ENCODE data around the gene SLC6A3. TPM values are rescaled to one million over a fixed set of nuclear protein-coding genes. Genes with fewer than 3 reads are reported as not detected.

The SLC6A3 gene
- total RNA-seq, 2 experiments from 2014 or later = not detected

- ChIA-PET POLR2A (no interaction called here), CTCF (no interaction called here)
- H3K4me3 Mint-ChIP-seq = no peak overlapping the region
- H3K9me3 Mint-ChIP-seq = no peaks in the 10 kb centered on the region
- intact Hi-C loops (cut with micrococcal nuclease) = no loop called here
- no peak overlapping the region for H3K27ac Mint-ChIP-seq
- DNase-seq = no peak
- no peaks in the 10 kb centered on the region for H3K4me1 Mint-ChIP-seq (ENCODE audit: low read depth)
- H3K36me3 Mint-ChIP-seq = no peaks in the 10 kb centered on the region
- peaks cover 16% of the 10 kb centered on the region for H3K27me3 Mint-ChIP-seq
Observed at GRCh38 chr5:1410156-1411014, 34.9 kb downstream of the SLC6A3 start.

GRCh38 chr5:1409381-1410110 lies 35.7 kb downstream of the SLC6A3 start:
- POLR2A ChIA-PET = no interaction called here
- intact Hi-C loops (cut with micrococcal nuclease) = no loop called here
- peak; percentile 17 for DNase-seq
- Mint-ChIP-seq H3K36me3 (no peaks in the 10 kb centered on the region), H3K4me3 (no peak overlapping the region), H3K27me3 (peaks cover 16% of the 10 kb centered on the region), H3K4me1 (ENCODE audit: low read depth) (no peaks in the 10 kb centered on the region), H3K9me3 (no peaks in the 10 kb centered on the region), H3K27ac (no peak overlapping the region)
- CTCF ChIA-PET = no interaction called here

GRCh38 chr5:1406681-1407640 lies 38.3 kb downstream of the SLC6A3 start:
- no peak overlapping the region for H3K4me3 Mint-ChIP-seq
- ChIA-PET POLR2A (no interaction called here), CTCF (no interaction called here)
- no peak overlapping the region for H3K27ac Mint-ChIP-seq
- H3K36me3 Mint-ChIP-seq = no peaks in the 10 kb centered on the region
- peaks cover 14% of the 10 kb centered on the region for H3K27me3 Mint-ChIP-seq
- H3K4me1 Mint-ChIP-seq (ENCODE audit: low read depth) = no peaks in the 10 kb centered on the region
- no peaks in the 10 kb centered on the region for H3K9me3 Mint-ChIP-seq
- intact Hi-C loops (cut with micrococcal nuclease) = no loop called here
- DNase-seq = no peak

GRCh38 chr5:1405539-1406530 lies 39.4 kb downstream of the SLC6A3 start:
- no peak overlapping the region for H3K4me3 Mint-ChIP-seq
- H3K9me3 Mint-ChIP-seq = no peaks in the 10 kb centered on the region
- ChIA-PET CTCF (no interaction called here), POLR2A (no interaction called here)
- intact Hi-C loops (cut with micrococcal nuclease) = no loop called here
- peaks cover 13% of the 10 kb centered on the region for H3K27me3 Mint-ChIP-seq
- no peaks in the 10 kb centered on the region for H3K36me3 Mint-ChIP-seq
- no peaks in the 10 kb centered on the region for H3K4me1 Mint-ChIP-seq (ENCODE audit: low read depth)
- no peak overlapping the region for H3K27ac Mint-ChIP-seq
- DNase-seq = no peak

GRCh38 chr5:1405121-1405520 lies 40.1 kb downstream of the SLC6A3 start:
- Mint-ChIP-seq H3K36me3 (no peaks in the 10 kb centered on the region), H3K27me3 (peaks cover 13% of the 10 kb centered on the region), H3K27ac (no peak overlapping the region), H3K9me3 (no peaks in the 10 kb centered on the region), H3K4me3 (no peak overlapping the region), H3K4me1 (ENCODE audit: low read depth) (no peaks in the 10 kb centered on the region)
- CTCF ChIA-PET = no interaction called here
- POLR2A ChIA-PET = no interaction called here
- no peak for DNase-seq
- intact Hi-C loops (cut with micrococcal nuclease) = no loop called here

GRCh38 chr5:1404062-1404461 lies 41.2 kb downstream of the SLC6A3 start:
- Mint-ChIP-seq H3K27me3 (peaks cover 12% of the 10 kb centered on the region), H3K9me3 (no peaks in the 10 kb centered on the region), H3K4me3 (no peak overlapping the region), H3K27ac (no peak overlapping the region), H3K36me3 (no peaks in the 10 kb centered on the region), H3K4me1 (ENCODE audit: low read depth) (no peaks in the 10 kb centered on the region)
- no peak for DNase-seq
- ChIA-PET CTCF (no interaction called here), POLR2A (no interaction called here)
- intact Hi-C loops (cut with micrococcal nuclease) = no loop called here

- Mint-ChIP-seq H3K27ac (no peak overlapping the region), H3K36me3 (no peaks in the 10 kb centered on the region), H3K4me1 (ENCODE audit: low read depth) (no peaks in the 10 kb centered on the region), H3K4me3 (no peak overlapping the region), H3K27me3 (peaks cover 12% of the 10 kb centered on the region), H3K9me3 (no peaks in the 10 kb centered on the region)
- no peak for DNase-seq
- POLR2A ChIA-PET = no interaction called here
- intact Hi-C loops (cut with micrococcal nuclease) = no loop called here
- CTCF ChIA-PET = no interaction called here
Observed at GRCh38 chr5:1402611-1403255, 42.5 kb downstream of the SLC6A3 start.

GRCh38 chr5:1401536-1402138 lies 43.6 kb downstream of the SLC6A3 start:
- POLR2A ChIA-PET = no interaction called here
- no peak for DNase-seq
- CTCF ChIA-PET = interaction anchor here (1.6 kb wide), 1 partner anchor 22 kb away, joined by 5 read pairs; no protein-coding TSS in a partner anchor

GRCh38 chr5:1400936-1401335 lies 44.3 kb downstream of the SLC6A3 start:
- POLR2A ChIA-PET = no interaction called here
- no peak for DNase-seq
- H3K4me1 Mint-ChIP-seq (ENCODE audit: low read depth) = no peaks in the 10 kb centered on the region
- intact Hi-C loops (cut with micrococcal nuclease) = no loop called here
- H3K4me3 Mint-ChIP-seq = no peak overlapping the region
- H3K27me3 Mint-ChIP-seq = peaks cover 16% of the 10 kb centered on the region
- no peaks in the 10 kb centered on the region for H3K36me3 Mint-ChIP-seq
- no peak overlapping the region for H3K27ac Mint-ChIP-seq
- no peaks in the 10 kb centered on the region for H3K9me3 Mint-ChIP-seq
- CTCF ChIA-PET = interaction anchor here (1.6 kb wide), 1 partner anchor 21 kb away, joined by 5 read pairs; no protein-coding TSS in a partner anchor

More at GRCh38 chr5:1401536-1402138, 43.6 kb downstream of the SLC6A3 start:
- H3K27ac Mint-ChIP-seq = no peak overlapping the region
- peaks cover 12% of the 10 kb centered on the region for H3K27me3 Mint-ChIP-seq
- H3K36me3 Mint-ChIP-seq = no peaks in the 10 kb centered on the region
- no peaks in the 10 kb centered on the region for H3K4me1 Mint-ChIP-seq (ENCODE audit: low read depth)
- no peak overlapping the region for H3K4me3 Mint-ChIP-seq
- intact Hi-C loops (cut with micrococcal nuclease) = no loop called here
- H3K9me3 Mint-ChIP-seq = no peaks in the 10 kb centered on the region

- no peaks in the 10 kb centered on the region for H3K36me3 Mint-ChIP-seq
- no peaks in the 10 kb centered on the region for H3K4me1 Mint-ChIP-seq (ENCODE audit: low read depth)
- intact Hi-C loops (cut with micrococcal nuclease) = no loop called here
- H3K27ac Mint-ChIP-seq = no peak overlapping the region
- peaks cover 18% of the 10 kb centered on the region for H3K27me3 Mint-ChIP-seq
- no peak for DNase-seq
- no peaks in the 10 kb centered on the region for H3K9me3 Mint-ChIP-seq
- POLR2A ChIA-PET = no interaction called here
- CTCF ChIA-PET = interaction anchor here (1.6 kb wide), 1 partner anchor 20 kb away, joined by 5 read pairs; no protein-coding TSS in a partner anchor
- no peak overlapping the region for H3K4me3 Mint-ChIP-seq
Observed at GRCh38 chr5:1400211-1400855, 44.9 kb downstream of the SLC6A3 start.
